Caco-2 (cell line): ENCODE data around the gene TXN2. TPM values are rescaled to one million over a fixed set of nuclear protein-coding genes. Genes with fewer than 3 reads are reported as not detected.

Experiments
- BruUV-seq: library from RNA; stranded (reverse); fragments of 400-500 nt; replicated peaks from 2 replicates; lab custom pipeline; 2021; lab: Mats Ljungman, UMichigan
- CTCF ChIA-PET: fragments of 300-600 bp; sonication (Branson Sonifier 250); formaldehyde crosslinking; loops from one replicate; lab custom pipeline; 2022; ENCODE audit warnings: antibody characterized with exemption; lab: Charles Lee
- POLR2A ChIA-PET: fragments of 300-600 bp; sonication (Branson Sonifier 250); formaldehyde crosslinking; loops from one replicate; lab custom pipeline; 2022; ENCODE audit warnings: antibody characterized with exemption; lab: Charles Lee
- DNase-seq, 2 experiments: peaks; one replicate each; pipeline versions ENCODE4 v3.0.0 to v3.0.0-alpha.2; 2020 to 2022
- H3K27me3 ChIP-seq: replicated peaks from 2 replicates; pipeline ENCODE4 v1.6.0; 2011; ENCODE audit warnings: low read length; ENCODE audit not compliant: control insufficient read depth, insufficient read depth
- H3K36me3 ChIP-seq: 2 replicates; pipeline ENCODE4 v1.5.1; 2011; ENCODE audit warnings: low read length; ENCODE audit not compliant: control insufficient read depth, insufficient read depth
- H3K4me1 ChIP-seq: fragments of 250-450 bp; sonication (Bioruptor Pico); 2 replicates; pipeline ENCODE4 v1.5.1; 2020; ENCODE audit warnings: mild to moderate bottlenecking
- H3K4me3 ChIP-seq: 2 replicates; pipeline ENCODE4 v1.5.1; 2011; ENCODE audit warnings: low read depth, mild to moderate bottlenecking, control low read depth, low read length
- H3K9me3 ChIP-seq: fragments of 250-450 bp; sonication (Bioruptor Pico); 2 replicates; pipeline ENCODE4 v1.5.1; 2020; ENCODE audit warnings: mild to moderate bottlenecking, moderate library complexity
- H3K27ac Mint-ChIP-seq: one replicate; pipeline ENCODE4 v1.8.0; 2022; ENCODE audit warnings: mixed read lengths; ENCODE audit not compliant: unreplicated experiment
- H3K27me3 Mint-ChIP-seq: one replicate; pipeline ENCODE4 v1.8.0; 2022; ENCODE audit warnings: mixed read lengths; ENCODE audit not compliant: insufficient read depth, unreplicated experiment
- H3K36me3 Mint-ChIP-seq: one replicate; pipeline ENCODE4 v1.8.0; 2022; ENCODE audit warnings: mild to moderate bottlenecking, mixed read lengths; ENCODE audit not compliant: insufficient read depth, unreplicated experiment
- H3K4me1 Mint-ChIP-seq: one replicate; pipeline ENCODE4 v1.8.0; 2022; ENCODE audit warnings: low read depth, mixed read lengths; ENCODE audit not compliant: unreplicated experiment
- H3K4me3 Mint-ChIP-seq: one replicate; pipeline ENCODE4 v1.8.0; 2022; ENCODE audit warnings: mild to moderate bottlenecking, moderate library complexity, mixed read lengths; ENCODE audit not compliant: unreplicated experiment
- H3K9me3 Mint-ChIP-seq: one replicate; pipeline ENCODE4 v1.8.0; 2022; ENCODE audit warnings: mixed read lengths; ENCODE audit not compliant: unreplicated experiment
- CTCF ChIP-seq, 2 experiments: fragments of 200-600 bp in 1 of 2; IDR thresholded peaks; 1 replicate in 1 of 2; 2 replicates in 1 of 2; pipeline versions ENCODE4 v1.5.1 to v1.8.0; 2011 to 2022; ENCODE audit warnings: antibody characterized with exemption in 1 of 2, control low read depth in 1 of 2, inconsistent platforms in 1 of 2, low read depth in 1 of 2, low read length in 1 of 2, mild to moderate bottlenecking in 1 of 2, moderate library complexity in 1 of 2; ENCODE audit not compliant: insufficient read depth in 1 of 2, severe bottlenecking in 1 of 2, unreplicated experiment in 1 of 2
- intact Hi-C: fragments of 100-400 bp; cut with micrococcal nuclease; formaldehyde crosslinking; loops from one replicate; pipeline ENCODE4 v1.10.0; 2022; ENCODE audit not compliant: unreplicated experiment
- total RNA-seq: library from RNA; stranded (reverse); gene quantifications from 2 replicates; pipeline ENCODE4 v1.2.3, GENCODE V29; 2022

TXN2 gene
- total RNA-seq, 1 experiment from 2014 or later = 75.8 TPM

GRCh38 chr22:36435516-36436415, 45.7 kb downstream of the TXN2 start:
- peak; percentile 60 to 79 for DNase-seq
- TF ChIP-seq CTCF (IDR thresholded peaks at IDR 0.05; ENCODE audit: insufficient read depth in 1 of 2, low read depth in 1 of 2, low read length in 1 of 2, severe bottlenecking in 1 of 2, unreplicated experiment in 1 of 2) = no peak
- no peaks in the 10 kb centered on the region for H3K36me3 ChIP-seq
- H3K4me1 Mint-ChIP-seq = peaks cover 53% of the 10 kb centered on the region
- no peaks in the 10 kb centered on the region for H3K9me3 Mint-ChIP-seq
- POLR2A ChIA-PET = interaction anchor here (0.5 to 1.6 kb wide), 6 partner anchors 13 to 508 kb away, joined by 4 to 9 read pairs (median 4); partner anchors contain the start of gene MYH9
- intact Hi-C loops = no loop called here
- H3K27me3 ChIP-seq = no peaks in the 10 kb centered on the region
- no peaks in the 10 kb centered on the region for H3K9me3 ChIP-seq
- H3K27ac Mint-ChIP-seq = peak overlapping the region; percentile 73
- no TSS peak for BruUV-seq
- H3K4me3 ChIP-seq = no peak overlapping the region
- H3K4me3 Mint-ChIP-seq = peak overlapping the region; percentile 50
- peaks cover 6% of the 10 kb centered on the region for H3K36me3 Mint-ChIP-seq
- CTCF ChIA-PET = interaction anchor here (1.1 to 1.2 kb wide), 2 partner anchors 16 to 35 kb away, joined by 5 to 6 read pairs; no protein-coding TSS in a partner anchor
- peaks cover 63% of the 10 kb centered on the region for H3K4me1 ChIP-seq
- no peaks in the 10 kb centered on the region for H3K27me3 Mint-ChIP-seq

- Mint-ChIP-seq H3K27ac (peak overlapping the region; percentile 73), H3K9me3 (no peaks in the 10 kb centered on the region), H3K4me1 (peaks cover 38% of the 10 kb centered on the region), H3K27me3 (no peaks in the 10 kb centered on the region), H3K4me3 (peak overlapping the region; percentile 50), H3K36me3 (peaks cover 6% of the 10 kb centered on the region)
- H3K9me3 ChIP-seq = no peaks in the 10 kb centered on the region
- CTCF ChIA-PET = no interaction called here
- no TSS peak for BruUV-seq
- H3K36me3 ChIP-seq = no peaks in the 10 kb centered on the region
- DNase-seq = peak in 1 of 2 experiments; percentile 53
- H3K27me3 ChIP-seq = no peaks in the 10 kb centered on the region
- no peak for TF ChIP-seq CTCF (IDR thresholded peaks at IDR 0.05; ENCODE audit: insufficient read depth in 1 of 2, low read depth in 1 of 2, low read length in 1 of 2, severe bottlenecking in 1 of 2, unreplicated experiment in 1 of 2)
- peaks cover 55% of the 10 kb centered on the region for H3K4me1 ChIP-seq
- H3K4me3 ChIP-seq = no peak overlapping the region
- POLR2A ChIA-PET = interaction anchor here (1.2 kb wide), 1 partner anchor 49 kb away, joined by 3 read pairs; no protein-coding TSS in a partner anchor
- intact Hi-C loops = loop anchor here (1.0 to 5.0 kb wide), 3 partner anchors 14 to 71 kb away; no protein-coding TSS in a partner anchor
These were observed 47.9 kb downstream of the TXN2 start for GRCh38 chr22:36433318-36434231.
